WTC11 (cell line): ENCODE results near the gene MEX3D.

Experiments used
- ATF3 ChIP-seq: sonication (generic); formaldehyde crosslinking; conservative IDR thresholded peaks from 2 replicates; pipeline ENCODE4 v1.8.1; 2022; ENCODE audit warnings: mild to moderate bottlenecking, missing genetic modification reagents
- CTCF ChIP-seq: fragments of 200-600 bp; IDR thresholded peaks from 2 replicates; pipeline ENCODE4 v1.8.0; 2022; ENCODE audit warnings: antibody characterized with exemption
- E2F1 ChIP-seq: sonication (generic); formaldehyde crosslinking; IDR thresholded peaks from 2 replicates; pipeline ENCODE4 v1.8.0; 2022; ENCODE audit warnings: mild to moderate bottlenecking, missing genetic modification reagents
- JUN ChIP-seq: sonication (generic); formaldehyde crosslinking; IDR thresholded peaks from 2 replicates; pipeline ENCODE4 v1.8.0; 2023; ENCODE audit warnings: mild to moderate bottlenecking, missing genetic modification reagents
- TP53 ChIP-seq: sonication (generic); formaldehyde crosslinking; IDR thresholded peaks from 2 replicates; pipeline ENCODE4 v1.8.1; 2023; ENCODE audit warnings: mild to moderate bottlenecking, missing genetic modification reagents
- ZNF121 ChIP-seq: sonication (generic); formaldehyde crosslinking; IDR thresholded peaks from 2 replicates; pipeline ENCODE4 v1.8.0; 2023; ENCODE audit warnings: missing genetic modification reagents

- TF ChIP-seq CTCF (no peak), ATF3 (CRISPR knock-in tag) (no peak), E2F1 (no peak), JUN (no peak), ZNF121 (CRISPR knock-in tag) (no peak), TP53 (no peak)
Measured at GRCh38 chr19:1610579-1610978, 42.5 kb upstream of the MEX3D start.
